ENCODE measurements around the gene IQUB. TPM values are rescaled to one million over a fixed set of nuclear protein-coding genes. Genes with fewer than 3 reads are reported as not detected.
"Not testable (repeated sequence)": the region's sequence is repeated elsewhere in the genome, so short reads cannot be mapped to it uniquely, and the experiment has no call there.

IQUB gene
- total RNA-seq, 1 donor from 2014 or later = 0.63 TPM

GRCh38 chr7:123555484-123555883 lies 21.1 kb upstream of the IQUB start:
- no peaks in the 10 kb centered on the region for H3K27me3 ChIP-seq (ENCODE audit: control insufficient read depth, insufficient read depth, low read length)
- no peak for TF ChIP-seq CTCF (IDR thresholded peaks at IDR 0.05; ENCODE audit: insufficient read depth, low read length, poor library complexity, severe bottlenecking)
- H3K4me3 ChIP-seq (ENCODE audit: low read depth, low read length) = no peak overlapping the region
- no peak for DNase-seq (ENCODE audit: low read depth)
- H3K36me3 ChIP-seq (ENCODE audit: control insufficient read depth, insufficient read depth, low read length) = no peaks in the 10 kb centered on the region

GRCh38 chr7:123553159-123553558 lies 18.8 kb upstream of the IQUB start:
- H3K27me3 ChIP-seq (ENCODE audit: control insufficient read depth, insufficient read depth, low read length) = no peaks in the 10 kb centered on the region
- no peak for TF ChIP-seq CTCF (IDR thresholded peaks at IDR 0.05; ENCODE audit: insufficient read depth, low read length, poor library complexity, severe bottlenecking)
- DNase-seq (ENCODE audit: low read depth) = no peak
- no peaks in the 10 kb centered on the region for H3K36me3 ChIP-seq (ENCODE audit: control insufficient read depth, insufficient read depth, low read length)
- H3K4me3 ChIP-seq (ENCODE audit: low read depth, low read length) = no peak overlapping the region

GRCh38 chr7:123552641-123553040 lies 18.2 kb upstream of the IQUB start:
- Histone ChIP-seq H3K4me3 (ENCODE audit: low read depth, low read length) (no peak overlapping the region), H3K36me3 (ENCODE audit: control insufficient read depth, insufficient read depth, low read length) (no peaks in the 10 kb centered on the region), H3K27me3 (ENCODE audit: control insufficient read depth, insufficient read depth, low read length) (no peaks in the 10 kb centered on the region)
- no peak for DNase-seq (ENCODE audit: low read depth)
- no peak for TF ChIP-seq CTCF (IDR thresholded peaks at IDR 0.05; ENCODE audit: insufficient read depth, low read length, poor library complexity, severe bottlenecking)

- H3K36me3 ChIP-seq (ENCODE audit: control insufficient read depth, insufficient read depth, low read length); DNase-seq (ENCODE audit: low read depth); H3K27me3 ChIP-seq (ENCODE audit: control insufficient read depth, insufficient read depth, low read length); H3K4me3 ChIP-seq (ENCODE audit: low read depth, low read length): not testable (repeated sequence)
Measured at GRCh38 chr7:123552134-123552533, 17.7 kb upstream of the IQUB start.

- Histone ChIP-seq H3K36me3 (ENCODE audit: control insufficient read depth, insufficient read depth, low read length) (no peaks in the 10 kb centered on the region), H3K4me3 (ENCODE audit: low read depth, low read length) (no peak overlapping the region), H3K27me3 (ENCODE audit: control insufficient read depth, insufficient read depth, low read length) (no peaks in the 10 kb centered on the region)
- DNase-seq (ENCODE audit: low read depth) = no peak
- no peak for TF ChIP-seq CTCF (IDR thresholded peaks at IDR 0.05; ENCODE audit: insufficient read depth, low read length, poor library complexity, severe bottlenecking)
Measured at GRCh38 chr7:123548406-123548805, 14.0 kb upstream of the IQUB start.

GRCh38 chr7:123539871-123540270 lies 5.5 kb upstream of the IQUB start:
- H3K36me3 ChIP-seq (ENCODE audit: control insufficient read depth, insufficient read depth, low read length) = no peaks in the 10 kb centered on the region
- no peak for TF ChIP-seq CTCF (IDR thresholded peaks at IDR 0.05; ENCODE audit: insufficient read depth, low read length, poor library complexity, severe bottlenecking)
- DNase-seq (ENCODE audit: low read depth) = no peak
- H3K27me3 ChIP-seq (ENCODE audit: control insufficient read depth, insufficient read depth, low read length) = no peaks in the 10 kb centered on the region
- H3K4me3 ChIP-seq (ENCODE audit: low read depth, low read length) = no peak overlapping the region
